CD14-positive monocyte (primary cell): ENCODE measurements around the gene GJA4. TPM values are rescaled to one million over a fixed set of nuclear protein-coding genes. Genes with fewer than 3 reads are reported as not detected.

ENCODE experiments used
- DNase-seq, 3 donors: peaks; one replicate each; pipeline ENCODE4 v3.0.0-alpha.2; 2011 to 2022
- H2AFZ ChIP-seq: 2 replicates; pipeline ENCODE4 v1.6.0; 2012; ENCODE audit warnings: mild to moderate bottlenecking, low read depth, low read length, inconsistent platforms; ENCODE audit not compliant: insufficient read depth, poor library complexity, severe bottlenecking
- H3K27ac ChIP-seq, 2 donors: 1 replicate in 1 of 2; 2 replicates in 1 of 2; pipeline ENCODE4 v1.5.1; 2012 to 2013; ENCODE audit warnings: low read length in 2 of 2, control low read depth in 1 of 2, inconsistent platforms in 1 of 2, low read depth in 1 of 2, mild to moderate bottlenecking in 1 of 2
- H3K27me3 ChIP-seq, 2 donors: one replicate each; pipeline versions ENCODE4 v1.6.0 to v1.6.1; 2011 to 2013; ENCODE audit warnings: low read length in 2 of 2; ENCODE audit not compliant: control insufficient read depth in 2 of 2, insufficient read depth in 2 of 2
- H3K36me3 ChIP-seq, 2 donors: replicated peaks in 1 of 2; 1 replicate in 1 of 2; 2 replicates in 1 of 2; pipeline versions ENCODE4 v1.5.1 to v1.6.1; 2012 to 2013; ENCODE audit warnings: low read length in 2 of 2, control low read depth in 1 of 2, inconsistent platforms in 1 of 2, mild to moderate bottlenecking in 1 of 2; ENCODE audit not compliant: insufficient read depth in 2 of 2, control insufficient read depth in 1 of 2
- H3K4me1 ChIP-seq, 2 donors: 1 replicate in 1 of 2; 2 replicates in 1 of 2; pipeline versions ENCODE4 v1.5.1 to v1.6.1; 2012 to 2013; ENCODE audit warnings: low read length in 2 of 2, control low read depth in 1 of 2, inconsistent platforms in 1 of 2, mild to moderate bottlenecking in 1 of 2, moderate library complexity in 1 of 2; ENCODE audit not compliant: insufficient read depth in 2 of 2, control insufficient read depth in 1 of 2
- H3K4me2 ChIP-seq: replicated peaks from 2 replicates; pipeline ENCODE3; 2012; ENCODE audit warnings: low read length, moderate library complexity, mild to moderate bottlenecking; ENCODE audit not compliant: poor library complexity, severe bottlenecking; ENCODE audit errors: extremely low read depth
- H3K4me3 ChIP-seq, 3 experiments: fragments of 200-600 bp in 1 of 3; sonication (generic) in 1 of 3; replicated peaks in 1 of 3; 1 replicate in 2 of 3; 2 replicates in 1 of 3; pipeline ENCODE4 v1.5.1; 2011 to 2013; ENCODE audit warnings: low read length in 3 of 3, mild to moderate bottlenecking in 3 of 3, control low read depth in 2 of 3, low read depth in 2 of 3, inconsistent platforms in 1 of 3, moderate library complexity in 1 of 3
- H3K79me2 ChIP-seq: 2 replicates; pipeline ENCODE4 v1.6.0; 2012; ENCODE audit warnings: mild to moderate bottlenecking, control low read depth, inconsistent platforms, low read length, moderate library complexity; ENCODE audit not compliant: insufficient read depth
- H3K9ac ChIP-seq: 2 replicates; pipeline ENCODE4 v1.6.0; 2017; ENCODE audit warnings: low read length, mild to moderate bottlenecking; ENCODE audit not compliant: insufficient read depth, poor library complexity, severe bottlenecking
- H3K9me3 ChIP-seq, 2 donors: replicated peaks in 1 of 2; 1 replicate in 1 of 2; 2 replicates in 1 of 2; pipeline versions ENCODE4 v1.5.1 to v1.6.1; 2012 to 2013; ENCODE audit warnings: low read length in 2 of 2, control low read depth in 1 of 2; ENCODE audit not compliant: control insufficient read depth in 1 of 2, insufficient read depth in 1 of 2
- H4K20me1 ChIP-seq: 2 replicates; pipeline ENCODE4 v1.6.0; 2012; ENCODE audit warnings: mild to moderate bottlenecking, low read length, control low read depth, moderate library complexity; ENCODE audit not compliant: insufficient read depth
- H3K27ac Mint-ChIP-seq, 7 donors: one replicate each; pipeline ENCODE4 v1.8.0; 2020; ENCODE audit warnings: mild to moderate bottlenecking in 7 of 7, mixed read lengths in 7 of 7, moderate library complexity in 6 of 7, inconsistent platforms in 2 of 7
- H3K27me3 Mint-ChIP-seq, 3 donors: one replicate each; pipeline ENCODE4 v1.8.0; 2021 to 2022; ENCODE audit warnings: low read depth in 3 of 3, mild to moderate bottlenecking in 3 of 3, mixed read lengths in 3 of 3, moderate library complexity in 3 of 3, inconsistent platforms in 1 of 3
- H3K36me3 Mint-ChIP-seq, 2 donors: one replicate each; pipeline ENCODE4 v1.8.0; 2020; ENCODE audit warnings: mixed read lengths in 2 of 2, inconsistent platforms in 1 of 2, mild to moderate bottlenecking in 1 of 2
- H3K4me1 Mint-ChIP-seq: one replicate; pipeline ENCODE4 v1.8.0; 2020; ENCODE audit warnings: mild to moderate bottlenecking, mixed read lengths
- H3K4me3 Mint-ChIP-seq, 2 donors: one replicate each; pipeline ENCODE4 v1.8.0; 2020; ENCODE audit warnings: mild to moderate bottlenecking in 2 of 2, mixed read lengths in 2 of 2, moderate library complexity in 1 of 2
- H3K9me3 Mint-ChIP-seq, 7 donors: one replicate each; pipeline ENCODE4 v1.8.0; 2020 to 2022; ENCODE audit warnings: mixed read lengths in 7 of 7, mild to moderate bottlenecking in 6 of 7, moderate library complexity in 6 of 7, inconsistent platforms in 2 of 7
- CTCF ChIP-seq: fragments of 200-600 bp; IDR thresholded peaks from one replicate; pipeline ENCODE4 v1.8.0; 2022; ENCODE audit warnings: antibody characterized with exemption, mild to moderate bottlenecking
- WGBS: methylation state at CpG from one replicate; pipeline ENCODE4 v1.1.5; 2013; ENCODE audit warnings: missing lambda C conversion rate; ENCODE audit not compliant: insufficient coverage; 5-methylcytosine and 5-hydroxymethylcytosine counted together
- intact Hi-C, 2 donors: fragments of 100-400 bp; cut with micrococcal nuclease; formaldehyde crosslinking; loops; one replicate each; pipeline versions ENCODE4 v1.15.0 to v1.15.1; 2023
- polyA plus RNA-seq, 3 donors: library from polyadenylated mRNA; depleted of rRNA in 1 of 3; unstranded in 2 of 3; stranded (reverse) in 1 of 3; fragments of 300-500 nt in 2 of 3; fragments of >200 nt in 1 of 3; fragmentation: Illumina TruSeq in 2 of 3; gene quantifications; 1 replicate in 2 of 3; 2 replicates in 1 of 3; pipeline ENCODE4 v1.2.3, GENCODE V29; 2012 to 2021

The GJA4 gene
- polyA plus RNA-seq, 3 donors = not detected

GRCh38 chr1:34803770-34804169, 11.0 kb downstream of the GJA4 start:
- no peaks in the 10 kb centered on the region for H4K20me1 ChIP-seq
- no peaks in the 10 kb centered on the region for H3K27me3 ChIP-seq
- intact Hi-C loops = no loop called here
- H3K36me3 Mint-ChIP-seq = no peaks in the 10 kb centered on the region
- DNase-seq = no peak
- H3K4me1 Mint-ChIP-seq = no peaks in the 10 kb centered on the region
- no peaks in the 10 kb centered on the region for H3K9me3 ChIP-seq
- H3K36me3 ChIP-seq = no peaks in the 10 kb centered on the region
- H3K27me3 Mint-ChIP-seq = peaks cover 4 to 7% (median 5%) of the 10 kb centered on the region in 3 donors
- TF ChIP-seq CTCF = no peak
- no peak overlapping the region for H3K4me3 Mint-ChIP-seq
- H3K27ac ChIP-seq = no peak overlapping the region
- H3K4me3 ChIP-seq = no peak overlapping the region
- no peak overlapping the region for H2AFZ ChIP-seq
- no peak overlapping the region for H3K9ac ChIP-seq
- H3K79me2 ChIP-seq = no peaks in the 10 kb centered on the region
- H3K9me3 Mint-ChIP-seq = peaks cover 0 to 7% (median 0%) of the 10 kb centered on the region in 7 donors
- H3K4me1 ChIP-seq = no peaks in the 10 kb centered on the region
- no peak overlapping the region for H3K4me2 ChIP-seq
- 89% methylated on average over 3 of the region's 3 CpGs for WGBS
- H3K27ac Mint-ChIP-seq = no peak overlapping the region

- H3K4me3 Mint-ChIP-seq = no peak overlapping the region
- peaks cover 5 to 7% (median 7%) of the 10 kb centered on the region in 3 donors for H3K27me3 Mint-ChIP-seq
- no peaks in the 10 kb centered on the region for H3K36me3 Mint-ChIP-seq
- Histone ChIP-seq H2AFZ (no peak overlapping the region), H3K4me3 (no peak overlapping the region), H3K36me3 (no peaks in the 10 kb centered on the region), H3K79me2 (no peaks in the 10 kb centered on the region), H3K27me3 (no peaks in the 10 kb centered on the region), H3K27ac (no peak overlapping the region), H3K4me1 (no peaks in the 10 kb centered on the region), H3K9me3 (peaks cover 0 to 3% of the 10 kb centered on the region in 2 donors), H3K4me2 (no peak overlapping the region), H4K20me1 (no peaks in the 10 kb centered on the region), H3K9ac (no peak overlapping the region)
- no peaks in the 10 kb centered on the region for H3K4me1 Mint-ChIP-seq
- DNase-seq = no peak
- TF ChIP-seq CTCF = no peak
- peaks cover 0 to 7% (median 0%) of the 10 kb centered on the region in 7 donors for H3K9me3 Mint-ChIP-seq
- no peak overlapping the region for H3K27ac Mint-ChIP-seq
- intact Hi-C loops = no loop called here
- WGBS = 80% methylated on average over 2 of the region's 3 CpGs
Observed at GRCh38 chr1:34806396-34806795, 13.6 kb downstream of the GJA4 start.
